GM19324 (cell line): ENCODE measurements around the gene DEFB108B.
A peak's percentile ranks its signal among the peaks of the same experiment; 100 is the strongest.
"Not testable (repeated sequence)": the region's sequence is repeated elsewhere in the genome, so short reads cannot be mapped to it uniquely, and the experiment has no call there.

Source experiments
- ATAC-seq: cut with Tn5 transposase; IDR thresholded peaks from one replicate; pipeline ENCODE4 v1.9.1; 2021; ENCODE audit warnings: mild to moderate bottlenecking, moderate library complexity; ENCODE audit not compliant: unreplicated experiment, low FRiP score

The DEFB108B gene, protein sequence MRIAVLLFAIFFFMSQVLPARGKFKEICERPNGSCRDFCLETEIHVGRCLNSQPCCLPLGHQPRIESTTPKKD

GRCh38 chr11:71832811-71833210 is at the start of gene DEFB108B:
DEFB108B (plus strand) TSS chr11:71833200; CDS start chr11:71833200, 0 bp downstream.
- not testable (repeated sequence) for ATAC-seq

DNA sequence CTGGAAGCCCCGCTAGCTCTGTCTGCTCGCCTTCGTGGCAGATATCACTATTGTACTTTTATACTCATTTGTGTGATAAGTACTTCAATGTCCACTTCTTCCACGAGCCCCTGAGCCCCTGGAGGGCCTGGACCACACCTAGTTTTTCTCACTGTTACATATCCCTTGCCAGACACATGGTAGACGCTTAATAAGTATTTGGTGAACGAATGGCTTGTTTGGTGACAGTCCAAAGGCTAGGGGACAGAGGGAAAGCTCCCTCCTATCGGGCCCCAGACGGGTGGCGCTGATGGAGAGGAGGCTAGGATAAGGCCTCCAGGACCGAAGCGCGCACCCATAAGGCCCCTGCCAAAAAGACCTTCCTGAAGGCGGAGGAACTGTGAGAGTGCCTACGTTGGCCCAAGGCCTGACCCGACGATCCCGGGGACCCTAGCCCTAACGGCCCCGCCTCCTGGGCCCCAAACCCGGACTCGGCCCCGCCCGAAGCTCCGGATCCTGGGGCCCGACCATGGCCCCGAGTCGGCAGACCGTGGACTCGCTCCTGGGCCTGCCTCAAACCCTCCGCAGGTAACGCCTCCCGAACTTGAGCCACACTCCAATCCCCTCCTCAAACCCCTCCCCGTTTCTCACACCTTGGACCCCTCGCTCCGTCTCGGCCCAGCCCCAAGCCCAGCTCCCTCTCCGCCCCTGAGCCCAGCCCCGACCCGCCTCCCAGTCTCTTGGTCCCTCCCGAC is 46.7 kb upstream of the DEFB108B start:
- peak; percentile 46 for ATAC-seq

DNA sequence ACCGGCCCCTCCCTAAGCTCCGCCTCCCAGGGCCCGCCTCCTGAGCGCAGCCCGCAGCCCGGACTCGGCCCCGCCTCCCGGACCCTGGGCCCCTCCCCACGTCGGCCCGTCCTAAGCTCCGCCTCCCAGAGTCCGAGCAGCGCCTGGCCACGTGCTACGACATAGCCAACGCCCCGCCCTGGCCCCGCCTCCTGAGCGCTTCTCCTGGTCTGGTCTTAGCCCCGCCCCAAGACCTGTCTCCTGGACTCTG is 46.2 kb upstream of the DEFB108B start:
- peak; percentile 98 for ATAC-seq

- ATAC-seq, result peak; percentile 97
Observed at GRCh38 chr11:71787098-71787823, 45.7 kb upstream of the DEFB108B start.

DNA sequence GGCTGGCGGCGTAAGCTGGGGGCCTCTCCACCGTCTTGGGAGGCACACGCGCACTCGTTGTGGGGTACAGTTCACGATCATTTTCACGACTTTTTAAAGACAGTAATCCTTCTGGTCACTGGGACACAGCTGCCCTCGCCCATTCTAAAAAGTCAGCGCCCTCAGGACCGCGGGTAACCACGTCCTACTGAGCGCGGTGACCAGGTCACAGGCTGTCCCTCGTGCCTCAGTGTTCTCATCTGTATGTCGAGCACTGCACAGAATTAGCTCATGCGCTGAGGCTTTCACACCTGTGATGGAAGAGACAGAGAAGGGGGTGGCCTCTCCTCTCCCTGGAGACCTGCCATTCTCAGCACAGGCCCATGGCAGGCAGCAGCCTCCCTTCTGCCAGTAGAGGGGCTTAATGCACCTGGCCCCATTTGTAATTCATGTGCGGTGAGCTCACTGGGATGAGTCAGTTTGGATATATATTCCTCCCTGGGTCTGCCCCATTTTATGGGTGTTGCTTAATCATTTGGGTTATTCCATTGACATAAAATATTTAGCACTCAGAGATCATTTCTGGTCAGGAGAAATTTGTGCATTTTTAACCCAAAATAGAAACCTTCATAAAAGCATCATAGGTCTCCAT is 45.1 kb upstream of the DEFB108B start:
- ATAC-seq, result not testable (repeated sequence)

DNA sequence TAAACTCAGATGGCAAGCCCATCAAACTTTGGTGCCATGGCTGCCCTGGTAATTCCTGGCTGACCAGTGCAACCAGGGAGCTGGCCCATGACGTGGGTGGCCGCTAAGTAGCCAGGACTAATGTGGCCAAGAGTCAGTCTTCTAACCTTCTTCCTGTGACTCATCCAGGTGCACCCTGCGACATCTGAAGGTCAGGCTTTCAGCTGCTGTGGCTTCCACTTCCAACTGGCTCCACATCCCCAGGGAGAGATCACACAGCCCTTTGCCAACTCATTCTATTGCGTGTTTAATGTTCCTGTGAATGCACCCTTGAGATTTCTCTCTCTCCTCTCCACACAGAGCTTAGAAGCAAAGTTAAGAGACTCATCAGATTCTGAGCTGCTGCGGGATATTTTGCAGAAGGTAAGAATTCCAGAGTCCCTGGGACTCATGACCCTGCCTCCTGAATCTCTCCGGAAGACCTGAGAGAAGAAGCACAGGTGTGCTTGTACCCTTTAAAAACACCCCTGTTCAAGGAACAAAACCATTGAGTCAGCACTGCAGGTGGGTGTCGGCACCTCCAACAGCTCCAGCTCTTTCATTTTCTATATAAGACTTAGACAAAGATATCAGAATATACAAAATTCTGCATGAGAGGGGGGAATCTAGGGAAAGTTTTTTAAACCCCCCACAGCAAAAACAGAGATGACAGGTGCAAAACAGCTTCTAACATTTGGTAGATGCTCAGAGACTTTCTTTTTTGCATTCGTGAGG is 43.4 kb upstream of the DEFB108B start:
- ATAC-seq, result not testable (repeated sequence)

DNA sequence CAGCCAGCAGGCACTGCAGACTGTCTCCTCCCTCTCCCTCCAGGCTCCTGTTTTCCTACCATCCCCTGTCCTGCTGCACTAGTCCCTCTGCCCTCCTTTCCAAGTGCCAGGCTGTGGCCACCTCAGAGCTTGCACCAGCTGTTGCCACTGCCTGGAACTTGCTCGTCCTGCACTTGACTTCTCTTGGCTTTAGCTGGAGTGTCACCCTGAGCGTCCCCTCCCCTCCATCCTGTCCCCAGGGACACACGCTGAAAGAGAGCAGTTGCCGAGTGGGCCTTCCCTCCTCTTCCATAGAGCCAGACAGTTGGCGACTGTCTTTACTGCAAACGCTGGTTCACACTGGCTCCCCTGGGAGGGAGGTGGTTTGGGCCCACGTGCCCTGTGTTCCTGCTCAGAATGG is 41.9 kb upstream of the DEFB108B start:
- ATAC-seq, result not testable (repeated sequence)

GRCh38 chr11:71792621-71793235 is 40.3 kb upstream of the DEFB108B start:
- not testable (repeated sequence) for ATAC-seq

DNA sequence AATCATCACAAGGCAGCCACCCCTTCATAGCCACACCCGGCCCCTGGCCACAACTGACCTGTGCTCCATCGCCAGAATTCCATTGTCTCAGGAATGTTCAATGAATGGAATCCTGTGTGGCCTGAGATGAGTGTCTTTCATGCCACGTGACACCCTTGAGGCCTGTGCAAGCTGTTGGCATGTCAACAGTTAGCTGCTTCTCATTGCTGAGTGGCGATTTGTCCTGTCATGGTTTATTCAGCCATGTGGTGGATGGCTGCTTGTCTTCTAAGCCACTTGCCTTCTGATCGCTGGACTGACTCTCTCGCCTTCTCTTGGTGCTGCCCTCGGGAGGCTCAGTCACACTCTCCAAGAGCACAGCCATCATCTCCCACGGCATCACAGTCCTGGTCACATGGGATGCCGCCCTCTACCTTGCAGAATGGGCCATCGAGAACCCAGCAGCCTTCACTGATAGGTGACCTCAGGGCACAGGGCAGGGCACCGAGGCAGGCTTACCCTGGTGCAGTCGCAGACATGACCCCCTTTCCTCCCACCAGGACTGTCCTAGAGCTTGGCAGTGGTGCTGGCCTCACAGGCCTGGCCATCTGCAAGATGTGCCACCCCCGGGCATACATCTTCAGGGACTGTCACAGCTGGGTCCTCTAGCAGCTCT is 38.5 kb upstream of the DEFB108B start:
- not testable (repeated sequence) for ATAC-seq

- not testable (repeated sequence) for ATAC-seq
Observed at GRCh38 chr11:71795236-71795635, 37.8 kb upstream of the DEFB108B start.

DNA sequence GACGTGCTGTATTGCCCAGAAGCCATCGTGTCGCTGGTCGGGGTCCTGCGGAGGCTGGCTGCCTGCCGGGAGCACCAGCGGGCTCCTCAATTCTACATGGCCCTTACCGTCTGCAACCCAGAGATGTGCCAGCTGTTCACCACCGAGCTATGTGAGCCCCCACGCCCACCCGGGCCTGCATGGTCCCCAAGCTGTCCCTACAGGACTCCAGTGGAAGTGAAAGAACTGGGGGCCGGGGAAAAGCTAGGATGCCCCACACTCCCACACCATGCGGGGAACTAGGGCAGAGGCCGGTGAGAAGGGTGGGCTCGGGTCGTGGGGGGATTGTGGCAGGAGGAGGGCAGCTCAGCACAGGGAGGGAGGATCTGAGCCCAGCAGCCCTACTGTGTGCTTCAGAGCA is 37.0 kb upstream of the DEFB108B start:
- ATAC-seq, result not testable (repeated sequence)

GRCh38 chr11:71796781-71797180 is 36.2 kb upstream of the DEFB108B start:
- ATAC-seq, result not testable (repeated sequence)

DNA sequence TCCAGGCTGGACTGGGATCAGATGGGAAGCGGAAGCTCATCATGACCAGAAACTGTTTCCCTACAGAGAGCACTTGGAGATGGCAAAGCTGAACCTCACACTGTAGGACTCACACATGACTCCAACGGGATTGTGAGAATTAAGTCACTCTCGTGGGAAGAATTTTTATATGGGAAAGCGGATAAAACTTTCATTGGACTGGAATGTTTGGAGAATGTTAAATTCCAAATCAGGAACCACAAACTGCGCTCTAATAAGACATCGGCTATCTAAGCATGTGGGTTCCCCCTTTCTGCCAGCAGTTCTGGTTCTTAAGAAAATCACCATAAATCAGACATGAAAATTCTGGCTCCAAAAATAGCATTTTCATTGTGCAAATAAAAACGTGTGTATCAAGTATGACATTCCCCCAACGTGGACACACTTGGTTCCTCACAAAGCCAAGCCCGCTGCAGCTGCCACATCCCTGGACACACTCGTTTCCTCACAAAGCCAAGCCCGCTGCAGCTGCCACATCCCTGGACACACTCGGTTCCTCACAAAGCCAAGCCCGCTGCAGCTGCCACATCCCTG is 33.4 kb upstream of the DEFB108B start:
- ATAC-seq, result not testable (repeated sequence)

DNA sequence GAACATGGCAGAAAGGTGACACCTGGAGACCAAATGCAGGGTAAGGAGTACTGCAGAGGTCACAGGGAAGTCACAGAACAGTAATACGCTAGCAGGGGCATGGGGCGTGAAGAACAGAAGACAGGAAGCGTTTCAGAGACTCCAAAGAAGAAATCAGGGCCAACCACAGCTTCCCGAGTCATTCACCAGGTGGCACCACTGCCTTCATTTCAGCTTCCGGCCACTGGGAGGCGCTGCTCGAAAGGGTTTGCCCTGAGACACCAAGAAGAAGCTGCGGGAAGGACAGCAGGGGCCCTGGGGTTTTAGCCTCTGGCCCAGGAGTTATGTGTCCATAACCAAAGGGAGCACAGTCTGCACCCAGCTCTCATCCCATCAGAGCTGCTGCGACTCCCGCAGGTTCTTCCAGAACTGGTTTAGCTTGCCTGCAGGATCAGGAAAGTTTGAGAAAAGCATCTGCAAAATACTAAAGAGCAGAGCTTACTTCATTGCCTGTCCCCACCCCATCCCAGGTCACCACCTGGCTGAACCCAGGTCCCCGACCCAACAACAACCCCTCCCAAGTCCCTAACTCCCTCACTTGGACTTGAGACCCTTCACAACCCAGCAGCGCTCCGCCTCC is 32.6 kb upstream of the DEFB108B start:
- not testable (repeated sequence) for ATAC-seq

DNA sequence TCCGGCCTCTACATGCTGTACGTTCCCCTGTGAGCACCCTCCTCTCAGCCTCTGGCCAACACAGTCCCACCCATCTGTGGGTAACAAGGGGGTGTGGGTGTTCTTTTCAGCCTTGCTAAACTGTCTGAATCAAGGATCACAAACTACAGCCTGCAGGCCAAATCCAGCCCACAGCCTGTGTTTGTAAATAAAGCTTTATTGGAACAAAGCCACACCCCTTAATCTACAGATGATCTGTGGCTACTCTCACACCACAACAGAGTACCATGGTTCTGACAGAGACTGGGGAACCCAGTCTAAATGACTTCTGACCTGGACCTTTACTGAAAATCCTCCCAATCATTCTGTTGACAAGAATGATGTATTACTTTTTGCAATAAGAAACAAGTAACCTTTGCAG is 32.0 kb upstream of the DEFB108B start:
- not testable (repeated sequence) for ATAC-seq

GRCh38 chr11:71802874-71803273 is 30.1 kb upstream of the DEFB108B start:
- not testable (repeated sequence) for ATAC-seq

GRCh38 chr11:71804158-71804947 is 28.6 kb upstream of the DEFB108B start:
- ATAC-seq, result not testable (repeated sequence)

GRCh38 chr11:71812529-71812928 is 20.5 kb upstream of the DEFB108B start:
- ATAC-seq, result not testable (repeated sequence)
